HG03025 (cell line): ENCODE measurements around the gene ZNF428.
"Not testable (repeated sequence)": the region's sequence is repeated elsewhere in the genome, so short reads cannot be mapped to it uniquely, and the experiment has no call there.

Experiments used
- ATAC-seq: cut with Tn5 transposase; IDR thresholded peaks from one replicate; pipeline ENCODE4 v1.9.1; 2021; ENCODE audit warnings: mild to moderate bottlenecking, moderate library complexity; ENCODE audit not compliant: unreplicated experiment, low FRiP score

ZNF428 gene

DNA sequence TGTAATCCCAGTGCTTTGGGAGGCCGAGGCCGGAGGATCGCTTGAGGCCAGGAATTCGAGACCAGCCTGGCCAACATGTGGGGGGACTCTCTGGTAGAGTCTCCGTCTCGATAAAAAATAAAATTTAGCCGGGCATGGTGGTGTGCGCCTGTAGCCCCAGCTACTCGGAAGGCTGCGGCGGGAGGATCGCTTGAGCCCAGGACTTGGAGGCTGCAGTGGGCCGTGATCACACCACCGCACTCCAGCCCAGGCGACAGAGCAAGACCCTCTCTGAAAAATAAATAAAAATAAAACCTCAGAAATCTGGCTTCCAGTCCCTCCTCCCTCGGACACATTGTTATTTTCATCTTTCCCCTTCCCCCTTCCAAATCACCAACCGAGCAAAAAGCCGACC, 23.8 kb downstream of the ZNF428 start:
- peak; percentile 0 for ATAC-seq

GRCh38 chr19:43594710-43595604, 24.5 kb downstream of the ZNF428 start:
- no peak for ATAC-seq

DNA sequence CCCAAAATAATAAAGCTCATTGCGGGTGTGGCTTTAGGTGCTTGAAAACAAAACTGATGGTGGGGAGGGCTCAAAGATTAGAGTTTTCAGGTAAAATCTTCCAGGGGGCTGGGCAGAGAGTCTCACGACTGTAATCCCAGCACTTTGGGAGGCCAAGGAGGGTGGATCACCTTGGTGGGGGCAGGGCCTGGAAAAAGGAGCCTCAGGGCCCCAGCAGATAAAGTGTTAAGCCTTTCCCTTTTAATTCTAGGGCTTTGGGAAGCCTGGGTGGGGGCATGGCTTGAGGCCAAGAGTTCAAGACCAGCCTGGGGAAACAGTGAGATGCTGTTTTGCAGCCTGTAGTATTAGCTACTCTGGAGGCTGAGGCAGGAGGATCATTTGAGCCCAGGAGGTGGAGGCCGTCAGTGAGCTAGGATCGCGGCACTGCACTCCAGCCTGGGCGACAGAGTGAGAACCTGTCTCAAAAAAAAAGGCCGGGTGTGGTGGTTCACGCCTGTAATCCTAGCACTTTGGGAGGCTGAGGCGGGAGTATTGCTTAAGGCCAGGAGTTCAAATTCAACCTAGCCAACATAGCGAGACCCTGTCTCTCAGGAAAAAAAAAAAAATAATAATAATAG, 25.2 kb downstream of the ZNF428 start:
- ATAC-seq, result no peak

DNA sequence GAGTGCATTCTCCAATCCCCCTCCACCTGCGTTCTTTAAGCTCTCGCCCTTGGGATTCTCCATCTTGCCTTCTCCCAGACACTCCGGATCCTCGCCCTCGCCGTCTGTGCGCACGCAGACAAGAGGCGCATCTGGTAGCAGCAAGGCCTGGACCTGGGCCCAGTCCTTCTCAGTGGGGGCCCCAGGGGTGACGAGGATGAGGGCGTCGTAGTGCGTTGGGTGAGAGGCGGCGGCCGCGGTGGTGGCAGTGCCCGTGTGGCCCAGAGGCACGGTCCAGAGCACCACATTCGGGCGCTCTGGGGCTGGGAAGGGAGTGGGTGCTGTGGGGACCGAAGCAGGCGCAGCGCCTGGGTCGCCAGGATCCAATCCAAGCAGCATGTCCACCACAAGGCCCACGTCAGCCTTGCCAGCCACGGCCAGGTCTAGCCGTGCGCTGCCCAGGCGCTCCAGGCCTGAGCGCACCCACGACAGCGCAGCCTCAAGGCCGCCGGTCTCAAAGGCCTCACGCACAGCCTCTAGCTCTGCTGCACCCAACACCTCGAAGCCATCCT, 26.6 kb downstream of the ZNF428 start:
- ATAC-seq, result no peak

GRCh38 chr19:43591904-43592772, 27.3 kb downstream of the ZNF428 start:
- no peak for ATAC-seq

- no peak for ATAC-seq
These were observed 29.8 kb downstream of the ZNF428 start for GRCh38 chr19:43589678-43590077.

GRCh38 chr19:43589277-43589676, 30.2 kb downstream of the ZNF428 start:
- ATAC-seq, result no peak

DNA sequence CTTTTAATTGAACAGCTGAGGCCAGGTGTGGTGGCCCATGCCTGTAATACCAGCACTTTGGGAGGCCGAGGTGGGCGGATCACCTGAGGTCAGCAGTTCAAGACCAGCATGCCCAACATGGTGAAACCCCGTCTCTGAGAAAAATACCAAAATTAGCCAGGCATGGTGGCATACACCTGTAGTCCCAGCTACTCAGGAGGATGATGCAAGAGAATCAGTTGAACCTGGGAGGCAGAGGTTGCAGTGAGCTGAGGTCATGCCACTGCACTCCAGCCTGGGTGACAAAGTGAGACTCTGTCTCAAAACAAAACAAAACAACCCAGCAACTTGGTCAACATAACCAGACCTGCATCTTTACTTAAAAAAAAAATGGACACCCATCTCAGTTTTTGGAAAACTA, 32.4 kb downstream of the ZNF428 start:
- ATAC-seq, result not testable (repeated sequence)

GRCh38 chr19:43586346-43586745, 33.1 kb downstream of the ZNF428 start:
- no peak for ATAC-seq

- no peak for ATAC-seq
These were observed 34.9 kb downstream of the ZNF428 start for GRCh38 chr19:43584484-43584883.

DNA sequence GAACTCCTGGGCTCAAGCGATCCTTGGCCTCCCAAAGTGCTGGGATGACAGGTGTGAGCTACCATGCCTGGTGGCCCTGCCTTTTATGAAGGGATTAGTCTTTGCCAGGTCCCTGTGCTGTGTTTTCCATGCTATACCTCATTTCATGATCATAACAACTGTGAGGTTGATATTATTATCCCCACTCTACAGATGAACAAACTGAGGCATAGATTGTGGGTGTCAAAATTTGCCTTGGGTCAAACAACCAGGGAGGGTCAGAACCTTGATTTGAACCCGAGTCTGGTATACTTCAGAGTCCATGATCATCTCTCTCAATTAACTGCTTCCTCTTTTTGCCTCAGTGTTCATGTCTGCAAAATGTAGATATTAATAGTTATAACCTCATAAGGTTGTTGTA, 36.9 kb downstream of the ZNF428 start:
- no peak for ATAC-seq

- ATAC-seq, result no peak
These were observed 38.0 kb downstream of the ZNF428 start for GRCh38 chr19:43581467-43581866.

DNA sequence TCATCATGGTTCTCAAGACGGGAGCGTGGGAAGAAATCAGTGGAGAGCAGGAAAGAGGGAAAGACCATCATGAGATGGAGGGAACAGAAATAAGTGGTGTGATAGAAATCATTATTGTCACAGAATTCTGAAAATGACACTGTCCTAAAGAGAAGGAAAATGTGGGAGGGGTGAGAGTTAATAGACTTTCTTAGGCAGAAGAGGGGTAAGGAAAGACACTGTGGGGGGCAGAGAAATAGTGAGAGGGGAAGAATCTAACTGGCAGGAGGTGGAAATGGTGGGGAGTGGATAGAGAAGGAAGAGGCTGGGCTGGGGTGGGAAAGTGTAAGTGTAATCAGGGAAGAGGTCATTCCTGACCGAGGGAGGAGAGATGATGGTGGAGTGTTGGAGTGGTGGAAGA, 40.6 kb downstream of the ZNF428 start:
- no peak for ATAC-seq

DNA sequence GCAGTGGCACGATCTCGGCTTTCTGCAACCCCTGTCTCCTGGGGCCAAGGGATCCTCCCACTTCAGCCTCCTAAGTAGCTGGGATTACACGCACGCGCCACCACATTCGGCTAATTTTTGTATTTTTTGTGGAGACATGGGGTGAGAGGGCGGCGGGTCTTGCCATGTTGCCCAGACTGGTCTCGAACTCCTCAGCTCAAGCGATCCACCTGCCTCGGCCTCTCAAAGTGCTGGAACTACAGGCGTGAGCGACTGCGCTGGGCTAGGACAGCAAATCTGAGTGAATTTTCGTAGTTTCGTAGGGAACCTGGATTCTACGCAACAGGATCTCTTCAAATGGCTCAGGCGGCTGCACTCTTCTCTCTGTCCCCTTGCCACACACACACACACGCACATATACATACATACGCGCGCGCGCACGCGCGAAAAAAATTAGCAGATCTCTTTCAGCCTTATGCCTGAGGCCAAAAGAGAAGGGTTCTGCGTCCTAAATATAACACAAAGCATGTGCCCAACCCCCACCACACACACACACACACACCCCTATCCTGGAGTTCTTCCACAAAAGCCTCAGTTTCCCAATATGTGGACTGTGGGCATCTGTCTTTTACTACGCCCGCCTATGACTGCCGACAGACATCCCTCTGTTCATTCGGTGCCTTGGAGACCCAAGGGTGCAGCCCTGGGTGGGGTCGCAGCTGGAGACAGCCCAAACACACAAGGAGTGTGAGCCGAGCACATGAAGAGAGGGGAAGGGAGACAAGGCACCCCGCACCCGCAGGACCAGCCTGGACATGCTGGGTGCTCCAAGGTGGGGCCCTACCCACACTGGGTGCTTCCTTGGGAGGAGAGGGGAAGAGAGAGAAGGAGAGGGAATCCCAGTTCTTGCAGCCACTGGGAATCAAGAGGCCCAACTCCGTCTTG, 43.2 kb downstream of the ZNF428 start:
- ATAC-seq, result no peak

GRCh38 chr19:43575156-43575950, 44.1 kb downstream of the ZNF428 start, which contains the start of the genes PINLYP and XRCC1:
PINLYP (plus strand) TSS chr19:43575801; CDS start chr19:43577192, 1,391 bp downstream.
XRCC1 (minus strand) TSS chr19:43575527; CDS start chr19:43575458, 69 bp downstream.
- peak; percentile 90 for ATAC-seq

DNA sequence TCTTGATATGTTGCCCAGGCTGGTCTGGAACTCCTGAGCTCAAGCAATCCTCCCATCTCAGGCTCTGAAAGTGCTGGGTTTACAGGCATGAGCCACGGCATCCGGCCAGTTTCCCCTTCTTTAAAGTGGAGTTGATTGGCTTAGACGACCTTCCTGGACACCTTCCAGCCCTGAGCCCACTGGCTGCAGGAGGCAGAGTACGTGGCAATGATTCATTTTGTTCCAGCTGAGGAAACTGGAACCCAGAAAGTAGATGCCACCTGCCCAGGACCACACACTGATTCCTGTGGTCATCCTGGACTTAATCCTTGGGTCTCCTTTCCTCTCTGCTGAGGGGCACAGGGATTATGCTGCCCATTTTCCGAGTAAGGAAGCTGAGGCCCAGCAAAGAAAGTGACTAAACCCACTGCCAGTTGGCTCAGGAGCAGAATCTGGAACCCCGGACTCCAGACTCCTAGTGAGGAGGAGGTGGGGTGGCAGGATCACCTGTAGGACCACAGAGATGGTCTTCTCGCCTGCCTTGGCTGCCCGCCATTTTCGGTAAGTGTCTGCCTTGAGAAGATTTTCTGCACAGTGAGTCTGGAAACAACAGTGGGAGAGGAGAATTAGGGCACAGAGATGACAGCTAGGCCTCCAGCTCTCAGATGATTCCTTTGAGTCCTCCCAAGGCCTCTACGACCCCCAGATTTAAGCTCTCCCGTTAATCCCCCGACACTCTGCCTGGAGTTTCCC, 44.8 kb downstream of the ZNF428 start:
- no peak for ATAC-seq

DNA sequence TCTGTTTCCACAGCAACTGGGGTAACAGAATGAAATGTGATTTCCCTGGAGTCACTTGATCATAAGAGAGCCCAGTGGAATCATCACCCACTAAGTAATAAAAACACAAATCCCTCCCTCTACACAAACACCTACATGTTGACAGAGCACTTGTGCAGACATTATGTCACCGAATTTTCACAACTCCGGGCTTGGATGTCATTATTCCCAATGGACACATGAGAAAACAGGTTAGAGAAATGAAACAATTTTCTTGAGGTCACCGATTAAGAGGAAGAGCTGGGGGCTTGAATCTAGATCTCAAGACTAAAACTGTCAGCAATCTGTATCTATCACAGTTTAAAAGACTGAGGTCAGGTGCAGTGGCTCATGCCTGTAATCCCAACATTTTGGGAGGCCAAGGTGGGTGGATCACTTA, 47.2 kb downstream of the ZNF428 start:
- no peak for ATAC-seq

DNA sequence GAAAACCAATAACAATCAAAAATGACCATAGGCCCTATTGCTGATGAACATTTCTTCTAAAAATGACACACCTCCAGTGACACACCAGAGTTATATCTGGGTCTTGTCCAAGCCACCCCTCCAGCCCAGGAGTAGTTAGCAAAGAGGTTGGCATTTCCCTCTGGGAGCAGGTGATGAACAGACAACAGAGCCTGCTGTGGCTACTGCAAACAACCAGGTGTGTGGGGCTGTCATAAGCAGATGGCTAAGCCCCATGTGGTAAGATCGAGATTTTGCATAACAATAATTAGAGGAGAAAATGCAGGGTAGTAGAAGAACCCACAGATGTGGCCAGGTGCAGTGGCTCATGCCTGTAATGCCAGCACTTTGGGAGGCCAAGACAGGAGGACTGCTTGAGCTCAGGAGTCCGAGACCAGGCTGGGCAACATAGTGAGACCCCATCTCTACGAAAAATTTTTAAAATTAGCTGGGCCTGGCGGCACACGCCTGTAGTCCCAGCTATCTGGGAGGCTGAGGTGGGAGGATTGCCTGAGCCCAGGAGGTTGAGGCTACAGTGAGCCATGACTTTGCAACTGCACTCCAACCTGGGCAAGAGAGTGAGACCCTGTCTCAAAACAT, 49.1 kb downstream of the ZNF428 start:
- ATAC-seq, result no peak
